Measurements from ENCODE around the gene APOBEC3G.

APOBEC3G gene

GRCh38 chr22:39128508-39128907 is 51.4 kb downstream of the APOBEC3G start:
- DNase-seq = no peak

- DNase-seq = no peak
These were observed 52.0 kb downstream of the APOBEC3G start for GRCh38 chr22:39129081-39129480.

- DNase-seq = no peak
These were observed 52.7 kb downstream of the APOBEC3G start for GRCh38 chr22:39129746-39130145.

GRCh38 chr22:39130152-39130704 is 53.2 kb downstream of the APOBEC3G start:
- no peak for DNase-seq

- DNase-seq = no peak
These were observed 54.1 kb downstream of the APOBEC3G start for GRCh38 chr22:39130892-39131855.

- no peak for DNase-seq
These were observed 55.2 kb downstream of the APOBEC3G start for GRCh38 chr22:39132281-39132680.

- DNase-seq = no peak
These were observed 55.9 kb downstream of the APOBEC3G start for GRCh38 chr22:39132871-39133524.

- no peak for DNase-seq
These were observed 56.8 kb downstream of the APOBEC3G start for GRCh38 chr22:39133871-39134270.

- DNase-seq = no peak
These were observed 57.5 kb downstream of the APOBEC3G start for GRCh38 chr22:39134366-39135091.

- DNase-seq = peak; percentile 44
These were observed 58.2 kb downstream of the APOBEC3G start for GRCh38 chr22:39135092-39135896.

- no peak for DNase-seq
These were observed 59.2 kb downstream of the APOBEC3G start for GRCh38 chr22:39136317-39136716.
